GM21529 (cell line): ENCODE results near the gene KIF22.
"Not testable (repeated sequence)": the region's sequence is repeated elsewhere in the genome, so short reads cannot be mapped to it uniquely, and the experiment has no call there.

Source experiments
- ATAC-seq: cut with Tn5 transposase; IDR thresholded peaks from one replicate; pipeline ENCODE4 v1.9.1; 2021; ENCODE audit not compliant: unreplicated experiment

The KIF22 gene

GRCh38 chr16:29765167-29766032 lies 25.2 kb upstream of the KIF22 start:
- ATAC-seq = no peak

GRCh38 chr16:29766571-29766970 lies 24.0 kb upstream of the KIF22 start:
- no peak for ATAC-seq

GRCh38 chr16:29767062-29767461 lies 23.5 kb upstream of the KIF22 start:
- ATAC-seq = no peak

- ATAC-seq = no peak
Measured at GRCh38 chr16:29769507-29769906, 21.0 kb upstream of the KIF22 start.

- no peak for ATAC-seq
Measured at GRCh38 chr16:29770250-29770929, 20.2 kb upstream of the KIF22 start.

GRCh38 chr16:29772330-29772729 lies 18.2 kb upstream of the KIF22 start:
- not testable (repeated sequence) for ATAC-seq

GRCh38 chr16:29774730-29775129 lies 15.8 kb upstream of the KIF22 start:
- ATAC-seq = no peak

GRCh38 chr16:29775742-29776408 lies 14.7 kb upstream of the KIF22 start:
- ATAC-seq = no peak

GRCh38 chr16:29777576-29778350 lies 12.8 kb upstream of the KIF22 start, which contains the start of gene ZG16:
TSS of gene ZG16 (plus strand) at chr16:29778256. CDS start at chr16:29779267, 1,011 bp downstream.
- ATAC-seq = no peak

GRCh38 chr16:29779474-29779873 lies 11.1 kb upstream of the KIF22 start:
- no peak for ATAC-seq

- ATAC-seq = not testable (repeated sequence)
Measured at GRCh38 chr16:29783094-29783953, 7.2 kb upstream of the KIF22 start.

- ATAC-seq = no peak
Measured at GRCh38 chr16:29784157-29784556, 6.4 kb upstream of the KIF22 start.

GRCh38 chr16:29784901-29785500 lies 5.5 kb upstream of the KIF22 start:
- ATAC-seq = no peak

- not testable (repeated sequence) for ATAC-seq
Measured at GRCh38 chr16:29787155-29787554, 3.4 kb upstream of the KIF22 start.

GRCh38 chr16:29789775-29790182 lies 772 bp upstream of the KIF22 start:
- ATAC-seq = peak; percentile 4

GRCh38 chr16:29790949-29791844 lies 646 bp downstream of the KIF22 start:
- no peak for ATAC-seq

GRCh38 chr16:29791845-29792807 lies 1.6 kb downstream of the KIF22 start:
- no peak for ATAC-seq
